Measurements from ENCODE around the gene GCHFR. TPM values are rescaled to one million over a fixed set of nuclear protein-coding genes. Genes with fewer than 3 reads are reported as not detected.

The GCHFR gene
- total RNA-seq, 1 donor from 2014 or later: 1.6 TPM

DNA sequence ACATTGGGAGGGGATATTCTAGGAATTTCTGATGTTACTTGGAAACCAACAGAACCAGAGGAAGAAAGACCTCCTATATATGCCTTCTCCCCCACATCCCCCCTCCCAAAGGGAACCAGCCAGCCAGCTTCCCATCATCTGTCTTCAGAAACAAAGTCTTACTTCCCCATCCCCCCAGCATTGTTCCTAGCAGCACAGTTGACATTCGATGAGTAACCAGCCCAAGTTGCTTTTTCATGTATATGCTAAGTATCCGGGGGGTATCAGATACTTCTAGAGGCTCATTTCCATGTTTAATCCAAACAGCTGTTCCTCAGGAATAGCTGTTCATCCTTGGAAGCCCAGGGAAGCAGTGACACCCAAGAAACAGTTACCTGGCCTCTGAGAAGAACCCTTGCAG, 24.8 kb upstream of the GCHFR start:
- Mint-ChIP-seq H3K4me3 (ENCODE audit: unreplicated experiment) (no peak overlapping the region), H3K36me3 (ENCODE audit: low read depth) (peaks cover 20% of the 10 kb centered on the region), H3K27ac (ENCODE audit: unreplicated experiment) (no peak overlapping the region), H3K9me3 (ENCODE audit: low read depth) (no peaks in the 10 kb centered on the region), H3K27me3 (ENCODE audit: low read depth) (no peaks in the 10 kb centered on the region), H3K4me1 (ENCODE audit: low read depth) (no peaks in the 10 kb centered on the region)
- DNase-seq (ENCODE audit: low spot score): no peak
- no peak for TF ChIP-seq CTCF (IDR thresholded peaks at IDR 0.05)

DNA sequence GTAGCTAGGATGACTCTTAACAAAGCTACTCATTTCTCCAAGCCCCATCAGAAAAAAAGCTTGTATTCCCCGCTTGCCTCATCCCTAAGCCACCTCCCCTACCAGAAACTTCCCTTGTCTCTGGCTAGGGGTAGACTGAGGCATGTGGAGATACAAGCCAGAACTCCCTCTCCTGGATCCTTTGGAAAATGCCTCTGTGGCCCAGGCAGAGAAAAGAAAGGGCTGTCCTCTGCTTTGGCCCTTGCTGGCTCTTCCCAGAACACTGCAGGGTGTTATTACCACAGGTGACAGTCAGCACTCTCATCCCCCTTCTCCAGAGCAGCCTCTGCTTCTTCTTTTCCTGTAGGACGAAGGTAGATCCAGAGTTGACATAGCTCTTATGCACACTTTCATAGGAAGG, 24.0 kb upstream of the GCHFR start:
- no peak for DNase-seq (ENCODE audit: low spot score)
- peak; percentile 14 for TF ChIP-seq CTCF (IDR thresholded peaks at IDR 0.05)
- H3K36me3 Mint-ChIP-seq (ENCODE audit: low read depth): peaks cover 24% of the 10 kb centered on the region
- H3K9me3 Mint-ChIP-seq (ENCODE audit: low read depth): no peaks in the 10 kb centered on the region
- no peaks in the 10 kb centered on the region for H3K4me1 Mint-ChIP-seq (ENCODE audit: low read depth)
- no peak overlapping the region for H3K27ac Mint-ChIP-seq (ENCODE audit: unreplicated experiment)
- no peak overlapping the region for H3K4me3 Mint-ChIP-seq (ENCODE audit: unreplicated experiment)
- no peaks in the 10 kb centered on the region for H3K27me3 Mint-ChIP-seq (ENCODE audit: low read depth)

DNA sequence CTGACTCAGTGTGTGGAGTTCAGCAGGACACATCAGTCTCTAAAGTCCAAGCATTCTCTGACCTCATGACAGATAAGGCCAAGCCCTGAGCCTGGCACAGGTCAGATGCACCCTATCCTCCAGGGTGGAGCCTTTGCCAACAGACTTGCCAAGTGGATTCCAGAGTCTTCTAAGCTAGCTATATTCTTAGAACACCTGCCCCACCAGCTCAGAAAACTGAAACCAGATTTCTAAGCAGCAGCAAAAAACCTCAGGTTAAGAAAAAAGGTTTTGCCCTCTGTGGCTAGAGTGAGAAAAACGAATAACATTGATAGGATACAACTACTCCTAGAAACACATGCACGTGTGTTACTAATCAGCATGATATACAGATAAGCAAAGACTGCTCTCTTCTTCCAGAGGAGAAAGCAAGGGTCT, 20.4 kb upstream of the GCHFR start:
- no peak overlapping the region for H3K4me3 Mint-ChIP-seq (ENCODE audit: unreplicated experiment)
- H3K27ac Mint-ChIP-seq (ENCODE audit: unreplicated experiment): peak overlapping the region; percentile 45
- H3K36me3 Mint-ChIP-seq (ENCODE audit: low read depth): peaks cover 16% of the 10 kb centered on the region
- DNase-seq (ENCODE audit: low spot score): no peak
- no peaks in the 10 kb centered on the region for H3K27me3 Mint-ChIP-seq (ENCODE audit: low read depth)
- no peak for TF ChIP-seq CTCF (IDR thresholded peaks at IDR 0.05)
- H3K9me3 Mint-ChIP-seq (ENCODE audit: low read depth): no peaks in the 10 kb centered on the region
- H3K4me1 Mint-ChIP-seq (ENCODE audit: low read depth): peaks cover 7% of the 10 kb centered on the region

DNA sequence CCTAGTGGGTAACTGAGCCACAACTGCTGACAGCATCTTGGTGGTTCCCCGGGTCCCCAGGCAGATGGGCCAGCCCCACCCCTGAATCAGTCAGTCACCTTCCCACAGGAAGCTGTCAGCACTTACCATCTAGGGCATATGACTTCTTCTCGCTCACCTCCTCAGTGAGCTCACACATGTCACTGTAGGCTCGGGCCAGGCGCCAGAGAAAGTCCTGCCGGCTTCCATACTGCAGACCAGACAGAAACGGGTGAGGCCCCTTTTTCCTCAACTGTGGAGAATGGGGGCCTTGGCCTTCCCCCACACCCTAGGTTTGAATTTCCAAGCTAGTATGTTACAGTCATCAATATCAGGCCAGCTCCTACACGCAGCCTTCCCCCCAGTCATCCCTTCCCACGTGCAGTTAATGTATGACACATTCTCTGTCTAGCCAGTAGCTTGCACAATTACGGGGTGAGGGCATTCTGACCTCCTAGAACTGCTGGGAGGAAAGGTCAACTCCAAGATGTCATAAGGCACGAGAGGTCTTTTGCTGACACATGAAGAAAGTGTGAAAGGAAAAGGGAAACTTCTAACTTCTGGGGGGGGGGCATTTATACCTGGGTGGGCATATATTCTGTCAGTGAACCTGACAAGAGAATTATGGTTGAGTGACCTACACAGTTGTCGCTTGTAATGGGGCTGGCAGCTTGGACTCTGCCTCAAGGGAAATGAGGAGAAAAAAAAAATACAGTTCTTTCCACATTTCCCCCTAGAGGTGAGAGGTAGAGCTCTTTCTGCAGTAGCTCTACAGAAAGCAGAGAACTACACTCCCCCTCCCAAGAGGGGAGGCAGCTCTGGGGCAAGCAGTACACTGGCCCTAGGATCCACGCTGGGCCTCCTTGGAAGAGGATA, 19.7 kb upstream of the GCHFR start:
- H3K4me1 Mint-ChIP-seq (ENCODE audit: low read depth): peaks cover 7% of the 10 kb centered on the region
- H3K9me3 Mint-ChIP-seq (ENCODE audit: low read depth): no peaks in the 10 kb centered on the region
- TF ChIP-seq CTCF (IDR thresholded peaks at IDR 0.05): no peak
- no peak for DNase-seq (ENCODE audit: low spot score)
- H3K27ac Mint-ChIP-seq (ENCODE audit: unreplicated experiment): peak overlapping the region; percentile 45
- peaks cover 16% of the 10 kb centered on the region for H3K36me3 Mint-ChIP-seq (ENCODE audit: low read depth)
- H3K27me3 Mint-ChIP-seq (ENCODE audit: low read depth): no peaks in the 10 kb centered on the region
- no peak overlapping the region for H3K4me3 Mint-ChIP-seq (ENCODE audit: unreplicated experiment)

DNA sequence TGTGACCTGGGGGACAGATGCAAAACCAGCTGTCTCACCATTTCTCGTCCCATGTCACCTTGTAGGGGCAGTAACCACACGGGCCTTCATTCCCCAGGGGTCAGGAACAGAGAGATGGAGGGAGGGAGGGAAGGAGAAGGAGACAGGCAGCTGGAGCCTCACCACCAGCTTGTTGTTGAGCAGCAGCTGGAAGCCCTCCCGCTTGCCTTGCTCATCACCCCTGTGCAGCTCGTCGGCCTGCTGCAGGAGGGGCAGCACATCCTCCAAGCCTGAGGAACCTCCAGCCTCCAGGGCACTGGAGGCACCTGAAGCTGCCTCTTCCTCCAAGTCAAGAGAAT, 19.1 kb upstream of the GCHFR start:
- DNase-seq (ENCODE audit: low spot score): no peak
- H3K27me3 Mint-ChIP-seq (ENCODE audit: low read depth): no peaks in the 10 kb centered on the region
- H3K9me3 Mint-ChIP-seq (ENCODE audit: low read depth): no peaks in the 10 kb centered on the region
- no peak overlapping the region for H3K27ac Mint-ChIP-seq (ENCODE audit: unreplicated experiment)
- H3K4me1 Mint-ChIP-seq (ENCODE audit: low read depth): peaks cover 7% of the 10 kb centered on the region
- TF ChIP-seq CTCF (IDR thresholded peaks at IDR 0.05): no peak
- no peak overlapping the region for H3K4me3 Mint-ChIP-seq (ENCODE audit: unreplicated experiment)
- H3K36me3 Mint-ChIP-seq (ENCODE audit: low read depth): peaks cover 15% of the 10 kb centered on the region

Data from chondrocyte (in vitro differentiated cells).